DMS53 treated with DMSO at 0.1 percent for 48 hours (cell line): Measurements from ENCODE around the gene C9orf50.

Experiments used
- DNase-seq: peaks from one replicate; lab custom pipeline; 2025; ENCODE audit not compliant: unreplicated experiment; lab: John Stamatoyannopoulos, UW

Gene C9orf50

GRCh38 chr9:129611307-129611800 lies 9.5 kb downstream of the C9orf50 start:
- peak; percentile 49 for DNase-seq

- peak; percentile 49 for DNase-seq
Measured at GRCh38 chr9:129610473-129611306, 10.2 kb downstream of the C9orf50 start.

GRCh38 chr9:129610213-129610472 lies 10.8 kb downstream of the C9orf50 start:
- DNase-seq, result no peak

- no peak for DNase-seq
Measured at GRCh38 chr9:129609486-129610212, 11.3 kb downstream of the C9orf50 start.

- DNase-seq, result no peak
Measured at GRCh38 chr9:129608561-129609481, 12.1 kb downstream of the C9orf50 start.

GRCh38 chr9:129607027-129607387 lies 13.9 kb downstream of the C9orf50 start:
- DNase-seq, result no peak

GRCh38 chr9:129606161-129607026 lies 14.5 kb downstream of the C9orf50 start:
- DNase-seq, result no peak

GRCh38 chr9:129604766-129605163 lies 16.1 kb downstream of the C9orf50 start:
- DNase-seq, result no peak

GRCh38 chr9:129604056-129604765 lies 16.7 kb downstream of the C9orf50 start:
- DNase-seq, result no peak

GRCh38 chr9:129602598-129603415 lies 18.1 kb downstream of the C9orf50 start:
- DNase-seq, result no peak

- no peak for DNase-seq
Measured at GRCh38 chr9:129601082-129601674, 19.7 kb downstream of the C9orf50 start.

GRCh38 chr9:129598089-129598596 lies 22.8 kb downstream of the C9orf50 start:
- DNase-seq, result no peak

- DNase-seq, result peak; percentile 32
Measured at GRCh38 chr9:129597355-129598088, 23.4 kb downstream of the C9orf50 start.

- DNase-seq, result no peak
Measured at GRCh38 chr9:129596541-129597331, 24.2 kb downstream of the C9orf50 start.

- DNase-seq, result no peak
Measured at GRCh38 chr9:129595903-129596540, 24.9 kb downstream of the C9orf50 start.

- no peak for DNase-seq
Measured at GRCh38 chr9:129595311-129595741, 25.6 kb downstream of the C9orf50 start.
